ENCODE data around the gene CAMKMT. TPM values are rescaled to one million over a fixed set of nuclear protein-coding genes. Genes with fewer than 3 reads are reported as not detected.

Gene CAMKMT
- total RNA-seq, 4 donors from 2014 or later, result 2.6 to 9.5 (median 5.2) TPM

DNA sequence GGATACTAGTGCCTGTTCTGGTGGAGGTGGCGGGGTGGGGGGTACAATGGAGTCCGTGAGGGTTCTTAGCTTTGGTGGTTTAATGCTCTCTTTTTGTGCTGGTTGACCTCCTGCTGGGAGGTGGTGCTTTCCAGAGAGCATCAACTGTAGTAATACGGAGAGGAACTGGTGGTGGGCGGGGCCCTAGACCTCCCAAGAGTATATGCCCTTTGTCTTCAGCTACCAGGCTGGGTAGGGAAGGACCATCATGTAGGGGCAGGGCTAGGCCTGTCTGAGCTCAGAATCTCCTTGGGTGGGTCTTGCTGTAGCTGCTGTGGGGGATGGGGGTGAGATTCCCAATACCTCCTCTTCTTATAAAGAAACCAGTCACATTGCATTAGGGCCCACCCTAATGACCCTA lies 27.1 kb downstream of the CAMKMT start:
- Histone ChIP-seq H3K4me1 (no peaks in the 10 kb centered on the region), H3K4me3 (no peak overlapping the region), H3K9me3 (no peaks in the 10 kb centered on the region), H3K27ac (no peak overlapping the region), H3K36me3 (no peaks in the 10 kb centered on the region), H3K27me3 (no peaks in the 10 kb centered on the region)
- DNase-seq (no peak), ATAC-seq (no peak)
- in situ Hi-C loops (cut with MboI; ENCODE audit: low sequenced_read_pairs in 4 of 4), result loop anchor here in 1 of 4 donors (25.0 kb wide), 1 partner anchor 573 kb away; no protein-coding TSS in a partner anchor
- TF ChIP-seq CTCF (IDR thresholded peaks at IDR 0.05 in 4 of 5, conservative IDR thresholded peaks at IDR 0.05 in 1 of 5), result no peak
- no peak for TF ChIP-seq POLR2A (IDR thresholded peaks at IDR 0.05)
- intact Hi-C loops (cut with DNase I; ENCODE audit: low total_unique reads), result no loop called here

- Histone ChIP-seq H3K4me3 (no peak overlapping the region), H3K36me3 (no peaks in the 10 kb centered on the region), H3K27ac (no peak overlapping the region), H3K9me3 (no peaks in the 10 kb centered on the region), H3K4me1 (no peaks in the 10 kb centered on the region), H3K27me3 (no peaks in the 10 kb centered on the region)
- intact Hi-C loops (cut with DNase I; ENCODE audit: low total_unique reads), result no loop called here
- no peak for ATAC-seq
- in situ Hi-C loops (cut with MboI; ENCODE audit: low sequenced_read_pairs in 4 of 4), result loop anchor here in 2 of 4 donors (10.0 to 25.0 kb wide), 2 partner anchors 565 to 572 kb away; no protein-coding TSS in a partner anchor
- no peak for DNase-seq
- TF ChIP-seq CTCF (IDR thresholded peaks at IDR 0.05 in 4 of 5, conservative IDR thresholded peaks at IDR 0.05 in 1 of 5) (no peak), POLR2A (IDR thresholded peaks at IDR 0.05) (no peak)
Observed at GRCh38 chr2:44389895-44390294, 28.1 kb downstream of the CAMKMT start.

GRCh38 chr2:44392338-44392943 lies 30.7 kb downstream of the CAMKMT start:
- no peaks in the 10 kb centered on the region for H3K27me3 ChIP-seq
- TF ChIP-seq POLR2A (IDR thresholded peaks at IDR 0.05), result no peak
- TF ChIP-seq CTCF (IDR thresholded peaks at IDR 0.05 in 4 of 5, conservative IDR thresholded peaks at IDR 0.05 in 1 of 5), result peak in 4 of 5 experiments; percentile 21 to 62 (median 44)
- DNase-seq (no peak), ATAC-seq (no peak)
- H3K4me1 ChIP-seq, result no peaks in the 10 kb centered on the region
- in situ Hi-C loops (cut with MboI; ENCODE audit: low sequenced_read_pairs in 4 of 4) (loop anchor here in 2 of 4 donors (10.0 to 25.0 kb wide), 2 partner anchors 562 to 570 kb away; no protein-coding TSS in a partner anchor), intact Hi-C loops (cut with DNase I; ENCODE audit: low total_unique reads) (loop anchor here (1.0 to 2.0 kb wide), 2 partner anchors 86 to 563 kb away; no protein-coding TSS in a partner anchor)
- H3K27ac ChIP-seq, result no peak overlapping the region
- no peaks in the 10 kb centered on the region for H3K36me3 ChIP-seq
- no peaks in the 10 kb centered on the region for H3K9me3 ChIP-seq
- H3K4me3 ChIP-seq, result no peak overlapping the region

GRCh38 chr2:44397447-44398175 lies 35.9 kb downstream of the CAMKMT start:
- intact Hi-C loops (cut with DNase I; ENCODE audit: low total_unique reads) (no loop called here), in situ Hi-C loops (cut with MboI; ENCODE audit: low sequenced_read_pairs in 4 of 4) (loop anchor here in 2 of 4 donors (10.0 to 25.0 kb wide), 2 partner anchors 557 to 565 kb away; no protein-coding TSS in a partner anchor)
- ATAC-seq, result no peak

More at GRCh38 chr2:44397447-44398175, 35.9 kb downstream of the CAMKMT start:
- TF ChIP-seq POLR2A (IDR thresholded peaks at IDR 0.05) (no peak), CTCF (IDR thresholded peaks at IDR 0.05 in 4 of 5, conservative IDR thresholded peaks at IDR 0.05 in 1 of 5) (no peak)
- no peaks in the 10 kb centered on the region for H3K36me3 ChIP-seq
- DNase-seq, result no peak
- no peak overlapping the region for H3K27ac ChIP-seq
- H3K4me3 ChIP-seq, result no peak overlapping the region
- H3K27me3 ChIP-seq, result no peaks in the 10 kb centered on the region
- no peaks in the 10 kb centered on the region for H3K4me1 ChIP-seq
- no peaks in the 10 kb centered on the region for H3K9me3 ChIP-seq

All from gastrocnemius medialis (tissue), 4 donors.